Brain microvascular endothelial cell (primary cell): ENCODE measurements around the gene GPR142.

Source experiments
- DNase-seq: peaks from one replicate; pipeline ENCODE4 v3.0.0-alpha.2; 2020
- H3K27ac ChIP-seq: fragments of 250-450 bp; sonication (Bioruptor Pico); 2 replicates; pipeline ENCODE4 v1.5.1; 2020; ENCODE audit warnings: mild to moderate bottlenecking, moderate library complexity
- H3K27me3 ChIP-seq: fragments of 250-450 bp; sonication (Bioruptor Pico); replicated peaks from 2 replicates; pipeline ENCODE4 v1.5.1; 2020; ENCODE audit warnings: mild to moderate bottlenecking
- H3K36me3 ChIP-seq: fragments of 250-450 bp; sonication (Bioruptor Pico); replicated peaks from 2 replicates; pipeline ENCODE4 v1.5.1; 2020; ENCODE audit warnings: mild to moderate bottlenecking
- H3K4me3 ChIP-seq: 2 replicates; pipeline ENCODE4 v1.5.1; 2011; ENCODE audit warnings: low read depth, mild to moderate bottlenecking, control low read depth, low read length, moderate library complexity
- in situ Hi-C: cut with HindIII; loops from 2 replicates; pipeline ENCODE4 v1.10.0; 2017; ENCODE audit warnings: low sequenced_read_pairs, low pct_ligation_motif_present
- TF ChIP-seq, protein P1 (sequence below): IDR thresholded peaks from 2 replicates; pipeline ENCODE4 v1.5.1; 2011; ENCODE audit warnings: low read depth, mild to moderate bottlenecking, moderate library complexity, low read length, control low read depth, inconsistent platforms; ENCODE audit errors: missing control alignments

Gene GPR142

DNA sequence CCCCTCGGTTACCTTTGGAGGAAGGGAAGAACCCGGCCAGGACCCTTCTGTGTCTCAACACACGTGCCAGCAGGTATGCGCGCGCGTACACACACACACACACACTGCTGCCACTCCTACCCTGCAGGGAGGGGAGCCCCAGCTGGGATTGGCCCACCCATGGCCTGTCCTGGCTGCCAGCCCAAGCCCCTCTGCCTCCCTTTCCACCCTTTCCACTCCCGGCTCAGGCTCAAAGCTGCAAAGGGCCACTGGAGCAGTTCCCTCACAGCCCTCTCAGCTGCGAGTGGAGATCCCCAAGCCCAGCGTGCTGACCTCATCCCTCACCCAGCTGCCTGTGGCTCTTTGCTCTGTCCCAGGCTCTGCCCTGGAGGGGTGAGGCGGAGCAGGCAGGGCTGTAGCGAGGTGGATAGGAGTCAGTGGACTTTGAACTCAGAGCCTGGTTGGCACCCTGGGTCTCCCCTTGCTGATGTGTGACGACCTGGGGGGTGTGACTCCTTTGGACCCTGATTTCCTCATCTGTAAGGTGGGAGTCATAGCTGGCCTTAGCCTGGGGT, 26.8 kb upstream of the GPR142 start:
- no peak overlapping the region for H3K27ac ChIP-seq
- no peaks in the 10 kb centered on the region for H3K36me3 ChIP-seq
- TF ChIP-seq, protein P1, sequence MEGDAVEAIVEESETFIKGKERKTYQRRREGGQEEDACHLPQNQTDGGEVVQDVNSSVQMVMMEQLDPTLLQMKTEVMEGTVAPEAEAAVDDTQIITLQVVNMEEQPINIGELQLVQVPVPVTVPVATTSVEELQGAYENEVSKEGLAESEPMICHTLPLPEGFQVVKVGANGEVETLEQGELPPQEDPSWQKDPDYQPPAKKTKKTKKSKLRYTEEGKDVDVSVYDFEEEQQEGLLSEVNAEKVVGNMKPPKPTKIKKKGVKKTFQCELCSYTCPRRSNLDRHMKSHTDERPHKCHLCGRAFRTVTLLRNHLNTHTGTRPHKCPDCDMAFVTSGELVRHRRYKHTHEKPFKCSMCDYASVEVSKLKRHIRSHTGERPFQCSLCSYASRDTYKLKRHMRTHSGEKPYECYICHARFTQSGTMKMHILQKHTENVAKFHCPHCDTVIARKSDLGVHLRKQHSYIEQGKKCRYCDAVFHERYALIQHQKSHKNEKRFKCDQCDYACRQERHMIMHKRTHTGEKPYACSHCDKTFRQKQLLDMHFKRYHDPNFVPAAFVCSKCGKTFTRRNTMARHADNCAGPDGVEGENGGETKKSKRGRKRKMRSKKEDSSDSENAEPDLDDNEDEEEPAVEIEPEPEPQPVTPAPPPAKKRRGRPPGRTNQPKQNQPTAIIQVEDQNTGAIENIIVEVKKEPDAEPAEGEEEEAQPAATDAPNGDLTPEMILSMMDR = no peak
- H3K27me3 ChIP-seq = no peaks in the 10 kb centered on the region
- no peak for DNase-seq
- in situ Hi-C loops = no loop called here
- no peak overlapping the region for H3K4me3 ChIP-seq

DNA sequence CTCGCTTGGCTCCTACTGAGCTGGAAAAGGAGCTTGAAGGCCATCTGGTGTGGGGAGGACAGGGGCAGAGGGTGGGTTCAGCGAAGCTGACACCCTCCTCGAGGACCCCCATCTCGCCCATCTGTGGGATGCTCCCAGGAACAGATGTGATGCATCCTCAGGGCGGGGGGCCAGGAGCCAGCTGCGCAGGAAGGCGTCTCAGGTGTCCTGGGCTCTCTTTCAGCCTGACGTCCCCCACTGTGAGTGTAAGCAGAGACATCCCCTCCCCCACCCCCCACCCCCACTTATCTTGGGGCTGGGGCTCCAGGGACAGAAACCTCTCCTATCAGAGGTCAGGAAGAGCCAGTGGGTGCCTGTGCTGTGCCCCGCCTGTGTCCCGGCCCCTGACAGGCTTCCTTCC, 25.1 kb upstream of the GPR142 start:
- H3K27ac ChIP-seq = no peak overlapping the region
- DNase-seq = no peak
- TF ChIP-seq, protein P1 = no peak
- H3K4me3 ChIP-seq = no peak overlapping the region
- in situ Hi-C loops = no loop called here
- H3K36me3 ChIP-seq = no peaks in the 10 kb centered on the region
- H3K27me3 ChIP-seq = no peaks in the 10 kb centered on the region

DNA sequence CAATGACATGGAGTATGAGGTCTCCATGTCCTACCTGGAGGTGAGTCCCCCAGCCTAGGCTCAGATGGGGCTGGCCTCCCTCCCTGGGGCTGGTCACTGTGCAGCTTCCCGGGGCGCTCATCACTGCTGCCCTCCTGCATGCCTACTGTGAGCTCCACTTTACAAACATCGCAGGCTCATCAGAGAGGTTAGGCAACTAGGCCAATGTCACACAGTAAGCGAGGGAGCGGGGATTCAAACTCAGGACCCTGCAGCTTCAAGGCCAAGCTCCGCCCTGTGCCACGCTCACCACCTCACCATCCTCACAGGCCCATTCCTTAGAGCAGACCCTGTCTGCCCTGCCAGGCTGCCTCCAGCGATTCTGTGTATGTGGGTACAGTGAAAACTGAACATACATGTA, 24.2 kb upstream of the GPR142 start:
- H3K36me3 ChIP-seq = no peaks in the 10 kb centered on the region
- H3K27me3 ChIP-seq = no peaks in the 10 kb centered on the region
- TF ChIP-seq, protein P1 = no peak
- no peak for DNase-seq
- in situ Hi-C loops = no loop called here
- H3K4me3 ChIP-seq = no peak overlapping the region
- H3K27ac ChIP-seq = no peak overlapping the region

DNA sequence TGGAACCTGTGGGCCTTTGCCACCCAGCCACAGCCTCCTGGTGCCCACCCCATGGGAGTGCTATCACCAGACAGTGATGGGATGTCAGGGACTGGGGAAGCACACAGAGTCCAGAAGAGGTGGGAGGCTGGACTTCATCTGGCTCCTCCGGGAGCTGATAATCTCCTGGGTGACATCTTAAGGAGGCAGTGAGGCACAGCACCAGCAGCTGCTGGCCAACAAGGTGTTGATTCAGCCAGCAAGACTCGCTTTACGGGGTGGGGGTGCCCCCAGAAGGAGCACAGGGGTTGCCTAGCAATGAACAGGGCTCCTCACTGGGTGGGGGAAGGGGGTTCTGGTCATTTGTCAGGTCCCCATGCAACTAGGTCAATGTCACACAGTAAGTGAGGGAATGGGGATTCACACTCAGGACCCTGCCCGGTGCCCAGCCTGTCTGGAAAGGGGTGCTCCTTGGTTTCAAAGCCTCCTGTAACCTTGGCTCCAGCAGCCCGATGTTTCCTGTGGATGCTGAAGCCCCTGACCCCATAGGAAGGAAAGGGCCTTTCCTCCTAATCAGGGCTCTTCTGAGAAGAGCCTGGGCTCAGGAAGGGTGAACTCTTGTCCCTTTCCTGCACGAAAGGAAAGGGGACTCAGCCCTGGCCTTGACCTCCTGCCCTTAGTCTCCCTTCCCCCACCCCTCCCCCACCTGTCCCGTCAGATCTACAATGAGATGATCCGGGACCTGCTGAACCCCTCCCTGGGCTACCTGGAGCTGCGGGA, 23.6 kb upstream of the GPR142 start:
- no peaks in the 10 kb centered on the region for H3K27me3 ChIP-seq
- in situ Hi-C loops = no loop called here
- H3K4me3 ChIP-seq = no peak overlapping the region
- DNase-seq = no peak
- TF ChIP-seq, protein P1 = no peak
- H3K36me3 ChIP-seq = no peaks in the 10 kb centered on the region
- H3K27ac ChIP-seq = no peak overlapping the region

DNA sequence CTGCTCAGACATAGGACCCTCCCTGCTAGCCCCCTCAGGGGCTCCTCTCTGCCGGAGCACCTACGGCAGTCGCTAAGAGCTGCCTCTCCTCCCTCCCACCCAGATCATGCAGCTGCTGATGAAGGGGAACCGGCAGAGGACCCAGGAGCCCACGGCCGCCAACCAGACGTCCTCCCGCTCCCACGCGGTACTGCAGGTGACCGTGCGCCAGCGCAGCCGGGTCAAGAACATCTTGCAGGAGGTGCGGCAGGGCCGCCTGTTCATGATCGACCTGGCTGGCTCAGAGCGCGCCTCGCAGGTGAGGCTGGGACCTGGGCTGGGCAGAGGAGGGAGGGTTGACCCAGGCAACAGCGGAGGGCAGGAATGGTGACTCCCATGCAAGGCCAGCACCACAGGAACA, 22.6 kb upstream of the GPR142 start:
- TF ChIP-seq, protein P1 = no peak

More for the DNA sequence above, 22.6 kb upstream of the GPR142 start:
- H3K36me3 ChIP-seq = no peaks in the 10 kb centered on the region
- H3K27me3 ChIP-seq = no peaks in the 10 kb centered on the region
- no peak overlapping the region for H3K27ac ChIP-seq
- DNase-seq = no peak
- no peak overlapping the region for H3K4me3 ChIP-seq
- in situ Hi-C loops = no loop called here
